GM19468 (cell line): ENCODE measurements around the gene GAS2L1.
"Not testable (repeated sequence)": the region's sequence is repeated elsewhere in the genome, so short reads cannot be mapped to it uniquely, and the experiment has no call there.

Experiments
- ATAC-seq: cut with Tn5 transposase; IDR thresholded peaks from one replicate; pipeline ENCODE4 v1.9.1; 2021; ENCODE audit warnings: mild to moderate bottlenecking, moderate library complexity, moderate number of reproducible peaks; ENCODE audit not compliant: unreplicated experiment; ENCODE audit errors: extremely low read depth

GAS2L1 gene

GRCh38 chr22:29339381-29340235, 33.2 kb downstream of the GAS2L1 start:
- ATAC-seq: no peak

- ATAC-seq: no peak
Measured at GRCh38 chr22:29340566-29340965, 34.1 kb downstream of the GAS2L1 start.

GRCh38 chr22:29341056-29341848, 34.8 kb downstream of the GAS2L1 start:
- ATAC-seq: no peak

DNA sequence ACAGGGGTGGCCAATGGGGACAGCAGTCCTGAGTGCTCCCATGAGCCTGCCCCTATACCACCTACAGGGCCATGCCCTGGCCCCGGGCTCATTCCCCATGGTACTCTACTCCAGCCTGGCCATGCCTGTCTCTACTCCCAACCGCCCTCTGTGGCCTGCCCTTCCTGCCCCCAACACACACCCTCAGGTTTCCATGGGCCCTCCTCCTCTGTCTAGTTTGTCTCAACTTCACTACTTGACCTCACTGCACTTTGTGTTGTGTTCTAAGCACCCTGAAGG, 35.3 kb downstream of the GAS2L1 start:
- ATAC-seq: no peak

- ATAC-seq: no peak
Measured at GRCh38 chr22:29342177-29342576, 35.7 kb downstream of the GAS2L1 start.

DNA sequence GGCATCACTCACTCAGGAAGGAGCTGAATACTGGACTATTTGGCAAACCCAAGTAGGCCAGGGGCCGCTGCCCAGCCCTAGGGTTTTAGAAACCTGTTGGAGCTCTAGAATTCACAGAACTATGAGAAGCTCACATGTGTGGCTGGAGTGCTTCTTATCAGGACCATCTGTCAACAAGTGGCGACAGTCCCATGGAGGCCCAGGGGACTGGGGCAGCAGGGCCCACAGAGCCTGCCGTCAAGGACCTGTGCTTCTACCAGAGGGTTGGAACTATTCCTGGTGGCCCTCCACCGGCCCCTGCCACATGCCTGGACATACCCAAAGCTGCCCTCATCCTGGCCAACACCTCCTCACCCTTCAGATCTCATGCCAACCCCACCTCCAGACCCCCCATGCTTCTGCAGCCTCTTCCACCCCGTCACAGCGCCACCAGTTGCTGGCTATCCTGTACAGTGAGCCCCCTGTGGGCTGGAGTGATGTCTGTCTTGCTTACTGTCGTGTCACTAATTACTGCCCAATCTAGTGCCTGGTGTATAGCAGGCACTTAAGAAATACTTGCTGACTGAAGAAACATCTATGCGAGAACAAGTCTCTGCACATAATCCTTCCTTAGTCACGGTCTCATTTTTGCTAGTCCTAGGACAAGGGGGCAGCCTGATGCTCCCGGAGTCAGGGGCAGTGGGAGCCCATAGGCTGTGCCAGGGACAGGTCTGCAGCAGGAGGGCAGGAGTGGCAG, 36.3 kb downstream of the GAS2L1 start:
- ATAC-seq: no peak

DNA sequence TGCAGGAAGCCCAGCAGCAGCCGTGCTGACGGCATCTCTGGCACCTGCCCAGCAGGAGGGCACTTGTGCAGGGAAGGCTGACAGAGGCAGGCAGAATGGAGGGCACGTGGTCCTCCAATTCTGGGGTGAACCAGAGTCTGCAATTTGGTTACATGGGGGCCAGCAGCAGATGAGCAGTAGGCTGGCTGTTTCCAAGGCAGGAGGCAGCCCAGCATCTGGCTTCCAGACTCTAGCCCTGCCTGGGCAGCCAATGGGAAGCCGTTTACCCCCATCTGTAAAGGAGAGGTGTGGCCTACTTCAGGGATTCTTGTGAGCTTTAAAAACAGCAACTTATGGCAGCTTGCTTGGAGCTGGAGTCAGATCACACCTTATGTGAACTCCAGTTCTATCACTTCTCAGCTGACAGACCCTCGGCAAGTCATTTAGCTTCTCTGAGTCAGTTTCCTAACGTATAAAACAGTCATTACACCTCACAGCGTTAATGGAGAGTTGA, 36.9 kb downstream of the GAS2L1 start:
- ATAC-seq: no peak

- ATAC-seq: no peak
Measured at GRCh38 chr22:29344137-29344536, 37.7 kb downstream of the GAS2L1 start.

DNA sequence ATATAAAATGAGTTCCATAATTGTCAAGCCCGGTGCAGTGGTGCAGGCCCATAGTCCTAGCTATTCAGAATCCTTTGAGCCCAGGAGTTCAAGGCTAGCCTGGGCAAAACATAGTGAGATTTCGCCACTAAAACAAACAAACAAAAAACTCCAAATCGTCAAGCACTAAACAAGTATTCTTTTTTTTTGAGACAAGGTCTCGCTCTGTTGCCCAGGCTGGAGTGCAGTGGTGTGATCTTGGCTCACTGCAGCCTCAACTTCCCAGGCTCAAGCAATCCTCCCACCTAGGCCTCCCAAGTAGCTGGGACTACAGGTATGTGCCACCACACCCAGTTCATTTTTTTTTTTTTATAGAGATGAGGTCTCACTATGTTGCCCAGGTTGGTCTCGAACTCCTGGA, 38.4 kb downstream of the GAS2L1 start:
- ATAC-seq: not testable (repeated sequence)

- no peak for ATAC-seq
Measured at GRCh38 chr22:29345932-29346331, 39.5 kb downstream of the GAS2L1 start.

DNA sequence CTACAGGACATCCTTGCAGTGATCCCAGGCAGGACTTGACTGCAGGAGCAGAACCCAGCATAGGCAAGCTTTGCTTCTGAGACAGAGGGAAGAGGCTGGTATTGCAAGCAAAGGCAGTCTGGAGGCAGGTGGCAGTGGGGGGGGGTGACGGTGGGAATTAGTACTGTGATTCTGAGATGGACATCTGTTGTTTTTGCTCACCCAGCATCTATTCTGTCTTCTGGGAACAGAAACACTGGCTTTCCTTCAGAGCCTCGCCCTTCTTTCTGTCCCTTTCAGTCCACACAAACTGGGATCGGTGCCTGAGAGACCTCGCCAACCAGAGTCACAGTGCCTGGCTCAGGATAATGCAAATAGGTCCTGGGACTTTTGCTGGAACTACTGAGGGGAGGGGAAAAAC, 40.2 kb downstream of the GAS2L1 start:
- ATAC-seq: no peak

DNA sequence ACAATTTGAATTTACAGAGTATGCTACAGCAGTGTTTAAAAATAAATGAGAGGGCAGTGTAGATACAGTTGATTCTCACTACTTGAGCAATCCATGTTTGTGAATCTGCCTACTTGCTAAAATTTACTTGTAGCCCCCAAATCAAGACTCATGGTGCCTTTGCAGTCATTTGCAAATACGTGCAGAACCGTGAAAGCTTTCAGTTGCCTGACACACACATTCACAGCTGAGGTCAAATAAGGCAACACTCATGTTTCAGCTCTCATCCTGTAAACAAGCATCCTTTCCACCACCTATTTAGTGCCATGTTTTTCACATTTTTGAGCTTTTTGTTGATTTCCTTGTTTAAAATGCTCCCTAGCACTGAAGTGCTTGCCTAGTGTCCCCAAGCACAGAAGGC, 41.6 kb downstream of the GAS2L1 start:
- ATAC-seq: no peak

GRCh38 chr22:29348956-29349355, 42.5 kb downstream of the GAS2L1 start:
- no peak for ATAC-seq

GRCh38 chr22:29351042-29351441, 44.6 kb downstream of the GAS2L1 start:
- ATAC-seq: no peak

GRCh38 chr22:29351891-29352290, 45.4 kb downstream of the GAS2L1 start:
- ATAC-seq: no peak

- no peak for ATAC-seq
Measured at GRCh38 chr22:29352778-29353177, 46.3 kb downstream of the GAS2L1 start.

DNA sequence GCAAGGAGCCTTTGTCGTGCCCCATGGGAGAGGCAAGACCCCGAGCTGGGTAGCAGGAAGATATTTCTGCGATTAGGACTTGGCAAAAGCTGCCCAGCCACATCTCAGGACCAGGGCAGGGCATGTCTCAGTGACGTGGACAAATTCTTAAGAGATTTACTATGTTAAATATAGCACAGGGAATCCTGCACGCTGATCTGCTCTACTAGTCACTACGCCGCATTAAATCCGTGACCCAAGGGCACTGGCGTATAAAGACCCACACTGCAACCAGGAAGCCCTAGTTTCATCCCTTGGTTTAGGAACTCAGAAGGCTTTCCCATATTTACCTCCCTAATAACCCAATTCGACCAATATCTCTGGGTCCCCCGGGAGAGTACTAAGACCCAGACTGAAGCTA, 46.8 kb downstream of the GAS2L1 start:
- ATAC-seq: no peak

DNA sequence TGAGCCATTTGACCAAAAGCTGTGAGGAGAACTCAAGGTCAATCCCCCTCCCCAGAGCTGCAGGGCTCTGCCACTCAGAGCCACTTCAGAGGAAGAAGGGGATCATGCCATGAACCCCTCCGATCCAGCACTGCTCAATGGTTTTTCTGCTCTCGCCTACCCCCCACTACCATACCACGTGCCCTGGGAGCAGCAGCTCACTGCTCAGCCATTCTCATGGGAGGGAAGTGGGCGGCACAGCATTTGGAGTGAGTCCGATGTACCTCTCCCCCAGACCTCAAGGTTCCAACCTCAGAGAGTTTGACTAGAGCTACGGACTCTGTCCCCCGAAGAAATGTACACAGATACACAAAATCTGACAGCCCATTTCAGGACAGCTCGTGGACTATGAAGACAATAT, 47.4 kb downstream of the GAS2L1 start:
- ATAC-seq: no peak

DNA sequence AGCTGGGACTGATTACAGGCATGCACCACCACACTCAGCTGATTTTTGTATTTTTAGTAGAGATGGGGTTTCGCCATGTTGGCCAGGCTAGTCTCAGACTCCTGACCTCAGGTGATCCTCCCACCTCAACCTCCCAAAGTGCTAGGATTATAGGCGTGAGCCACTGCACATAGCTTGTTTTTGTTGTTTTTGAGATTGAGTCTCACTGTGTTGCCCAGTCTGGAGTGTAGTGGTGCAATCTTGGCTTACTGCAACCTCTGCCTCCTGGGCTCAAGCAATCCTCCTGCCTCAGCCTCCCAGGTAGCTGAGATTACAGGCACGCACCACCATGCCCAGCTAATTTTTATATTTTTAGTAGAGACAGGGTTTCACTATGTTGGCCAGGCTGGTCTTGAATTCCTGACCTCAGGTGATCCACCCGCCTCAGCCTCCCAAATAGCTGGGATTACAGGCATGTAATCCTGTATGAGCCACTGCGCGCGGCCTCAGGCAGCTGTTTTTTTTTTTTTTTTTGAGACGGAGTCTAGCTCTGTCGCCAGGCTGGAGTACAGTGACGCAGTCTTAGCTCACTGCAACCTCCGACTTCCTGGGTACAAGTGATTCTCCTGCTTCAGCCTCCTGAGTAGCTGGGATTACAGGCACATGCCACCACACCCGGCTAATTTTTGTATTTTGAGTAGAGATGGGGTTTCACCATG, 50.9 kb downstream of the GAS2L1 start:
- ATAC-seq: not testable (repeated sequence)

DNA sequence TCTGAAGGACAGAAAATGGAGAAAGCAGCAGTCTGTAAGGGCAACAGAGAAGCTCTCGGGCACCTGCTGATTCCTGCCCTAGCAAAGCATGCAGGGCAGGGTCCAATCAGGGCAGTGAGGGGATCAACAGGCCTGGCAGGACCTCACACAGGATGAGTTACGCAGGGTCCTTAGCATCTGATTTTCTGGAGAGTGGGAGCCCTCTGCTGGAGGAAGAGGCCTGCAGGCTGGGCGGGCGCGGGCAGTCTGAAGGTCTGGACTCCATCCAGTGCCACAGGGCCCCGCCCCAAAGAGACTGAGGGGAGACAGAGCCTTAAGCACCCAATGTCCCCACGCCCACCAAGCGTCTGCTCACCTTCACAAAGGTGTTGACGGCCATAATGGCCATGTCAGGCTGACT, 53.0 kb downstream of the GAS2L1 start:
- no peak for ATAC-seq
